ENCODE data around the gene SHROOM3.

SHROOM3 gene

GRCh38 chr4:76571274-76571673 is 136.2 kb downstream of the SHROOM3 start:
- no peak for DNase-seq

GRCh38 chr4:76572224-76572623 is 137.2 kb downstream of the SHROOM3 start:
- no peak for DNase-seq

GRCh38 chr4:76576824-76577223 is 141.8 kb downstream of the SHROOM3 start:
- no peak for DNase-seq

- no peak for DNase-seq
These were observed 143.1 kb downstream of the SHROOM3 start for GRCh38 chr4:76578002-76578560.

GRCh38 chr4:76579596-76580375 is 144.8 kb downstream of the SHROOM3 start:
- no peak for DNase-seq

- no peak for DNase-seq
These were observed 146.3 kb downstream of the SHROOM3 start for GRCh38 chr4:76581077-76581962.

GRCh38 chr4:76582074-76582816 is 147.2 kb downstream of the SHROOM3 start:
- no peak for DNase-seq

GRCh38 chr4:76582817-76583087 is 147.7 kb downstream of the SHROOM3 start:
- DNase-seq: no peak

- DNase-seq: no peak
These were observed 149.5 kb downstream of the SHROOM3 start for GRCh38 chr4:76584241-76585152.

- DNase-seq: no peak
These were observed 150.2 kb downstream of the SHROOM3 start for GRCh38 chr4:76585272-76585671.

GRCh38 chr4:76585897-76586360 is 150.9 kb downstream of the SHROOM3 start:
- no peak for DNase-seq

GRCh38 chr4:76588274-76588673 is 153.2 kb downstream of the SHROOM3 start:
- no peak for DNase-seq

- no peak for DNase-seq
These were observed 154.4 kb downstream of the SHROOM3 start for GRCh38 chr4:76589402-76589801.

GRCh38 chr4:76589872-76590797 is 155.1 kb downstream of the SHROOM3 start:
- DNase-seq: no peak

GRCh38 chr4:76590798-76591281 is 155.8 kb downstream of the SHROOM3 start:
- DNase-seq: no peak

GRCh38 chr4:76591992-76592391 is 157.0 kb downstream of the SHROOM3 start:
- no peak for DNase-seq

GRCh38 chr4:76592460-76592859 is 157.4 kb downstream of the SHROOM3 start:
- DNase-seq: no peak

GRCh38 chr4:76594173-76594572 is 159.1 kb downstream of the SHROOM3 start:
- no peak for DNase-seq

- no peak for DNase-seq
These were observed 160.4 kb downstream of the SHROOM3 start for GRCh38 chr4:76595435-76595834.

GRCh38 chr4:76596713-76597112 is 161.7 kb downstream of the SHROOM3 start:
- DNase-seq: no peak
